GM12874 (cell line): ENCODE measurements around the gene CTTNBP2NL.

Experiments used
- TF ChIP-seq, protein P1 (sequence below): IDR thresholded peaks from 2 replicates; pipeline ENCODE4 v1.5.1; 2011; ENCODE audit warnings: low read depth, mild to moderate bottlenecking, control low read depth, low read length, moderate library complexity; ENCODE audit not compliant: insufficient read depth

CTTNBP2NL gene

DNA sequence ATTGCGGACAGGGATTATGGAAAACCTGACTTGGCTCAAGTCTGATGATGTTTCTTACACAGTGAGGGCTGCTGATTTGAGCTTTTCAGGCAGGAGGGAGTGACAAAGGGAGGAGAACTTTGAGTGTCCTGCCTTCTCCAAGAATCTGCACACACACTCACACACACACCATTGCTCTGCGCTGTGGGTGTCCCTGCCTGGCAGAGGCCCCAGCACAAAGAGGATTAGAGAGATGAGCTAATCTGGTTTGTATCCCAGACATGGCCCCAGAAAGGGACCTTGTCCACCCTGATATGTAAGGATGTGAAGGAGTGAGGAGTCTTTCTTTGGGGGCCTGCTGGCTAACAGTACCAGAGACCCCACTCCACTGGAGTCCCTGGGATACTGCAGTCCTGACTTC is 106.8 kb downstream of the CTTNBP2NL start:
- TF ChIP-seq, protein P1, sequence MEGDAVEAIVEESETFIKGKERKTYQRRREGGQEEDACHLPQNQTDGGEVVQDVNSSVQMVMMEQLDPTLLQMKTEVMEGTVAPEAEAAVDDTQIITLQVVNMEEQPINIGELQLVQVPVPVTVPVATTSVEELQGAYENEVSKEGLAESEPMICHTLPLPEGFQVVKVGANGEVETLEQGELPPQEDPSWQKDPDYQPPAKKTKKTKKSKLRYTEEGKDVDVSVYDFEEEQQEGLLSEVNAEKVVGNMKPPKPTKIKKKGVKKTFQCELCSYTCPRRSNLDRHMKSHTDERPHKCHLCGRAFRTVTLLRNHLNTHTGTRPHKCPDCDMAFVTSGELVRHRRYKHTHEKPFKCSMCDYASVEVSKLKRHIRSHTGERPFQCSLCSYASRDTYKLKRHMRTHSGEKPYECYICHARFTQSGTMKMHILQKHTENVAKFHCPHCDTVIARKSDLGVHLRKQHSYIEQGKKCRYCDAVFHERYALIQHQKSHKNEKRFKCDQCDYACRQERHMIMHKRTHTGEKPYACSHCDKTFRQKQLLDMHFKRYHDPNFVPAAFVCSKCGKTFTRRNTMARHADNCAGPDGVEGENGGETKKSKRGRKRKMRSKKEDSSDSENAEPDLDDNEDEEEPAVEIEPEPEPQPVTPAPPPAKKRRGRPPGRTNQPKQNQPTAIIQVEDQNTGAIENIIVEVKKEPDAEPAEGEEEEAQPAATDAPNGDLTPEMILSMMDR, result no peak

DNA sequence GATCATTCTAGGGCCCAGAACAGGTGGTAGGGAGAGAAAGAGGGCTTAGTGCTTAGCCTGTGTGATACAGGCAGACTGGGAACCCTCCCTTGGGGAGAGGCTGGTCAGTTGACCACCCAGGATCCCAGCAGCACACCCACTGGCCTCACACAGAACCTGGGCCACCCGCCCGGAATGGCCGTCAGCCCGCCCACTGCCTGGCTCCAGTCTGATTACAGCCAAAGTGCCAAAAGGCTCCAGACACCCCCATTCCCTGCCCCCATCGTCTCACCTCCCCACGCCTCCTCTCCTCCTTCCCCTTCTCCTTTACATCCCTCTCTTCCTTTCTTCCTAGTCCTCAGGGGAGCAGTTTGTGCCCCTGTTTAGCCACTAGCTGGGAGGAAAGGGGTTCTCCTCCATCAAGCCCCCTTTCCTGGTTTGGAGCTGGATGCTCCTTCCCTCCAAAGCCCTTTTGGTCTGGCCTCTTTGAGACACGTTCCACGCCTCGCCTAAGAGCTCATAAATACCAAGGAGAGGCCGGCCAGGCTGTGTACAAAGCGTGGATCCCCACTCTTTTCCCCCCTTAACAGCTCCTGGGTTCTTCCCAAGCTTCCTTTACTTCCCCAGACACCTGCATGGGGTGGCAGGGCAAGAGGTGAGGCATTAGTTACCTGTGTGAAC is 108.1 kb downstream of the CTTNBP2NL start:
- TF ChIP-seq, protein P1, result no peak

DNA sequence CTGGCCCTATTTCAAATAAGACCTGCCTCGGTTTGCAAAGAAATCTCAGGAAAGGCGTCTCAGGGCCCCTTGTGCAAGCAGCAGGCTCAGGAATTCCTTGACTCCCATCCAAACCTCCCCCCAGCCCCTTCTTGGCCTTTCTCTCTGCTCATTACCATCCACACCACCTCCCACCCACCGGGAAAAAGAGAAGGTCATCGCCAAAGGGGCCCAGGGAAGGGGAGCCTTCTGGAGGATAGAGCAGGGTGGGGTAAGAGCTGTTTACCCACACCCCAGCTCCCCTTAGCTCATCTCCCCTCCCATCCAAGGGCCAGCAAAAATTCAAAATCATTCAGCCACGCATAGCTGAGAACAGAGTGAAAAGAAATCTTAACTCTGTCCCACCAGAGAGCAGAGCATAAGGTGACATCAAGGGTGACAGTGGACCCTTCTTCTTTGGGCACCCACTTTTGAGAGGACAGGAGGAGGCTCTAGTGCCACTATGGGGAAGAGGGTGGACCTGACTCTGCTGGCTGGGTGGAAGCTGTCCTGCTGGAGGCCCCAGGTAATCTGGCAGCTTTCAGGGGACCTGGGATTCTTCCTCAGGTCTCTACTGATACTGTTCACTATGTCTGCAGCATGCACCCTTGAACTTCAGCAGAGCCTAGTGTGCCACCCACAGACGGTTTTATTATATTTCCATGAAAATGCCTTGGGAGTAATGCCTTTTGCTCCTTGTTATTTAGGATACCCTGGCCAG is 108.8 kb downstream of the CTTNBP2NL start:
- TF ChIP-seq, protein P1, result no peak

DNA sequence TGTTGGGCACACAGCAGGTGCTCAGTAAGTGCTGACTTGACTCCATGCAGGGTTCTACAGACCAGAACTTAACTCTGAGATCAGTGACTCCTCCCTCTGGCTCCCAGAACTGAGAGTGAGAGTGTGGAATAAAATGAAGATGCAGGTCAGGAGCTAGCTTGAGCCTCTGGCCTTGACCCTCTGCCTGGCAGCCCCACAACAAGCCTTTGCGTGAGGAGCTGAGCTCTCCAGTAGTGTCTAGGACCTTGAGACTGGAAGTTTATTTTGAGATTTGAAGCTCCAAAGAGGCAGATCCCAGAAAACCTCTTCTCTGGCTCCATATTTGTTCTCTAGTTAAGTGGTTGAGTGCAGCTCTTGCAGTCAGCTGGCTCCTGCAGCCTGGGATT is 109.4 kb downstream of the CTTNBP2NL start:
- TF ChIP-seq, protein P1, result no peak

DNA sequence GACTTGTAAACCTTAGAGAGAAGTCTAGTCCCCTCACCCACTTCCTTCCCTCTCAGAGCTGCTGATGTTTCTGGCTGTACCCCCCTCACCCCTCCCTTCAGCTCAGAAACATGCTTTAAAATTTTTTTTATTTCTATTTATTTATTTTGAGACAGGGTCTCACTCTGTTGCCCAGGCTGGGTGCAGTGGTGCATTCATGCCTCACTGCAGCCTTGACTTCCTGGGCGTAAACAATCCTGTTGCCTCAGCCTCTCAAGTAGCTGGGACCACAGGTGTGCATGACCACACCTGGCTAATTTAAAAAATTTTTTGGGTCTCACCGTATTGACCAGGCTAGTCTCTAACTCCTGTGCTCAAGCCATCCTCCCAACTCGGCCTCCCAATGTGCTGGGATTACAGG is 109.9 kb downstream of the CTTNBP2NL start:
- TF ChIP-seq, protein P1, result no peak

DNA sequence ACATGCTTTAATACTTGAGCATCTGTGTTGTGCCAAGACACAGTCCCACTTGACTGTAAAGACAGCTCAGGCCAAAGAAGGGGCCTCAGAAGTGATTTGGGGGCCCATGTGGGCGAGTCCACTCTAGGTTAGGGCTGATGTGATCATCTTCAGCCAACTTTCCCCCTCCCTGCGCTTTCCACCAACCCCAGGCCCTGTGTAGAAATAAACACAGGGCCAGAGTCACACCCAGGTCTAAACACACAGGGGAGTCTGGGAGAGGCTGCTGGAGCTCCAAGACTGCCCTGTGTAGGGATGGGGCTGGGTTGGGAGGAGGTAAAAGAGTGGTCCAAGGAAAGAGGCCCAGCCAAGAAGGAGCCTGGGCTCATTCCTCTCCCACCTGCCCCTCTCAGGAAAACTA is 110.3 kb downstream of the CTTNBP2NL start:
- TF ChIP-seq, protein P1, result no peak

DNA sequence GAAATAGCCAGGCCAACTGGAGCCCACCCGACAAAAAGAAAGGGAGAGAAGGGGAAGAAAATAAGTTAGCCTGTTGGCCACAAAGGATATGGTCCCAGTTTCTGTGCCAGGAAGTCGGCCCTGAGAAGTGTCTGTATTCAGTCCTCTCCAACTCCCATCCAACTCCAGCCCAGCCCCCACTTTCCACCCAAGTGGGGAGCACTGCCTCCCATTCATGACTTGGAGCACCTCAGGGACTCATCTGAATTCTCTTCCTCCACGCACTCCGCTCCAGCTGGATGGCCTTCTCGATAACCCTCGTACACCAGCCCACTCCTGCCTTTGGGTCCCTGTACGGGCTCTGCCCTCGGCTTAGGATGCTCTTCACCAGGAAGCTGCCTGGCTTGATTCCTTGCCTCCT is 110.7 kb downstream of the CTTNBP2NL start:
- TF ChIP-seq, protein P1, result no peak
